ENCODE data around the gene MCRS1. TPM values are rescaled to one million over a fixed set of nuclear protein-coding genes. Genes with fewer than 3 reads are reported as not detected.

MCRS1 gene
- total and polyA plus RNA-seq, 2 donors (not counting 3 experiments of a cell fraction or from before 2014, with no cell fraction given): 71.1 to 99.3 TPM

- ChIA-PET POLR2A (no interaction called here), CTCF (interaction anchor here (1.2 kb wide), 2 partner anchors 9 to 25 kb away, joined by 3 to 4 read pairs; partner anchors contain the start of gene PRPF40B)
- H4K20me1 ChIP-seq (replicated peaks; ENCODE audit: control insufficient read depth, extremely low read depth, insufficient read depth, low read length): no peaks in the 10 kb centered on the region
- H3K4me3 ChIP-seq (replicated peaks in 1 of 3; ENCODE audit: insufficient read depth in 1 of 3, low read depth in 1 of 3, low read length in 3 of 3): no peak overlapping the region
- H3K9me1 ChIP-seq (replicated peaks; ENCODE audit: control insufficient read depth, extremely low read depth, insufficient read depth, low read length): no peaks in the 10 kb centered on the region
- no peaks in the 10 kb centered on the region for H3K79me2 ChIP-seq (ENCODE audit: control insufficient read depth, insufficient read depth, low read length)
- H3K36me3 ChIP-seq (ENCODE audit: control insufficient read depth in 2 of 2, extremely low read depth in 1 of 2, insufficient read depth in 2 of 2, low read length in 2 of 2): no peaks in the 10 kb centered on the region
- DNase-seq (ENCODE audit: low read depth, low spot score) (no peak), FAIRE-seq (no peak)
- no peak overlapping the region for H3K27ac ChIP-seq (ENCODE audit: insufficient read depth, low read depth, low read length)
- dilution Hi-C loops (cut with MboI; ENCODE audit: extremely low pct_ligation_motif_present, low sequenced_read_pairs) (no loop called here), intact Hi-C loops (cut with micrococcal nuclease) (no loop called here)
- no peak for TF ChIP-seq EZH2 (IDR thresholded peaks at IDR 0.05; ENCODE audit: borderline replicate concordance, low read depth, low read length, severe bottlenecking)
- no peak for TF ChIP-seq MAX (IDR thresholded peaks at IDR 0.05; ENCODE audit: insufficient read depth, insufficient read length)
- TF ChIP-seq GATA2 (IDR thresholded peaks at IDR 0.05; ENCODE audit: insufficient read depth, insufficient read length, low read depth, low read length): no peak
- TF ChIP-seq JUN (IDR thresholded peaks at IDR 0.05; ENCODE audit: borderline replicate concordance, insufficient read depth, insufficient read length, low read depth): no peak
- no peak for TF ChIP-seq MYC (IDR thresholded peaks at IDR 0.05; ENCODE audit: low read depth, low read length)
- no peak for TF ChIP-seq POLR2AphosphoS5 (IDR thresholded peaks at IDR 0.05; ENCODE audit: insufficient read depth, low read depth, low read length)
- TF ChIP-seq CTCF (IDR thresholded peaks at IDR 0.05; ENCODE audit: extremely low read depth in 1 of 2, insufficient read depth in 1 of 2, low read depth in 1 of 2, low read length in 2 of 2): no peak
- no peak for TF ChIP-seq POLR2A (IDR thresholded peaks at IDR 0.05; ENCODE audit: low read depth, low read length)
- no peak overlapping the region for H3K9ac ChIP-seq (replicated peaks; ENCODE audit: extremely low read depth, insufficient read depth, low read length)
- H3K27me3 ChIP-seq (ENCODE audit: control insufficient read depth in 2 of 2, insufficient read depth in 2 of 2, low read length in 2 of 2): no peaks in the 10 kb centered on the region
- no peaks in the 10 kb centered on the region for H3K4me1 ChIP-seq (ENCODE audit: control insufficient read depth, extremely low read depth, insufficient read depth, low read length)
- H3K4me2 ChIP-seq (ENCODE audit: insufficient read depth, low read length): no peak overlapping the region
- no peaks in the 10 kb centered on the region for H3K9me3 ChIP-seq (replicated peaks; ENCODE audit: control insufficient read depth, insufficient read depth, low read length)
- BruUV-seq (replicated peaks): no TSS peak
- H2AFZ ChIP-seq (ENCODE audit: low read depth, low read length): no peak overlapping the region
Observed at GRCh38 chr12:49598527-49598926, 30.6 kb upstream of the MCRS1 start.
